A549 (cell line): ENCODE data around the gene VOPP1.

ENCODE experiments used
- CTCF ChIP-seq: fragments of >200 bp; sonication (Bioruptor Twin); formaldehyde crosslinking; IDR thresholded peaks from 3 replicates; pipeline ENCODE4 v1.5.1; 2016
- HES2 ChIP-seq: fragments of >200 bp; sonication (Bioruptor Twin); formaldehyde crosslinking; IDR thresholded peaks from 2 replicates; pipeline ENCODE4 v1.6.1; 2016
- HOXA7 ChIP-seq: fragments of 250-450 bp; sonication (Bioruptor Pico); IDR thresholded peaks from 2 replicates; pipeline ENCODE4 v1.5.0; 2020; ENCODE audit warnings: mild to moderate bottlenecking, moderate library complexity
- KDM1A ChIP-seq: fragments of 200-600 bp; sonication (generic); IDR thresholded peaks from 2 replicates; pipeline ENCODE4 v1.6.1; 2016; ENCODE audit warnings: low read depth, mild to moderate bottlenecking
- RAD21 ChIP-seq, 2 experiments: fragments of >200 bp in 1 of 2; sonication (Bioruptor Twin) in 1 of 2; formaldehyde crosslinking in 1 of 2; IDR thresholded peaks in 1 of 2; conservative IDR thresholded peaks in 1 of 2; 2 replicates in 1 of 2; 3 replicates in 1 of 2; pipeline ENCODE4 v1.6.1; 2012 to 2018; ENCODE audit warnings: inconsistent platforms in 1 of 2
- RARB ChIP-seq: fragments of 250-450 bp; sonication (Bioruptor Pico); IDR thresholded peaks from 2 replicates; pipeline ENCODE4 v1.8.0; 2021; ENCODE audit warnings: mild to moderate bottlenecking, moderate library complexity

GRCh38 chr7:55500117-55500756 lies 72.1 kb downstream of the VOPP1 start:
- no peak for TF ChIP-seq HES2
- no peak for TF ChIP-seq RARB (CRISPR knock-in tag)
- no peak for TF ChIP-seq RAD21 (conservative IDR thresholded peaks at IDR 0.05 in 1 of 2, IDR thresholded peaks at IDR 0.05 in 1 of 2)
- TF ChIP-seq KDM1A, result no peak
- no peak for TF ChIP-seq HOXA7 (CRISPR knock-in tag)
- TF ChIP-seq CTCF, result no peak
